ENCODE results near the gene KLF13.

DNA sequence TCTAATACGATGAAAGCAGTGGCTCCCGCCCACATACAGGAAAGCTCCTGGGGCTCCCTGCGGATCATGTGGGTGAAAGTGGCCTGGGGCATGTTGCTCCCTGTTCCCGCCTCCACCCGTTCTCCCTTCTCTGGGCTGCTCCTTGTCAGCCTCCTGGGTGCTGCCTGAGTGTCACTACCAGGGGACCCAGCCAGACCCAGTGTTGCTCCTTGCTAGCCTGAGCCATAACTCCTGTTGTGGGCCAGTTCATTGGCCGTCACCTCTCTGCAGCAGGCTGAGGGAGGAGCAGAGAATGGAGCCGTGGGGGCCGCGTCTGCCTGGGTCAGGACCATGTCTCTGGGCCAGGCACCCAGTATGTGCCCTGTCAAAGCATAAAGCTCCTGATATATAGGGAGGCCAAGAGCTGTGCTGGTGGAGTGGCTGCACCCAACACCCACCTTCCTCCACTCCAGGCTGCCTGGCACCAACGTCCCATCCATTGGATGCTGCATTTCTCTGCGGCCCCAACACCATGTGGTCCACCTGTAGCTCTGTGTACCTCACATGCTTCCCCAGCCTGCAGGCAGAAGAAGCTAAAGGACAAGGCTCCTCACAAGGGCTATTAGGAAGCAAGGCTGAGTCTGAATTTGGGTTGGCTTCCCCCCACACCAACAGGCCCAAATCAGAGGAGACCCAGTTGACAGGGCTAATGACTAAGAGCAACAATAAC is 40.5 kb downstream of the KLF13 start:
- TF ChIP-seq, protein P1, sequence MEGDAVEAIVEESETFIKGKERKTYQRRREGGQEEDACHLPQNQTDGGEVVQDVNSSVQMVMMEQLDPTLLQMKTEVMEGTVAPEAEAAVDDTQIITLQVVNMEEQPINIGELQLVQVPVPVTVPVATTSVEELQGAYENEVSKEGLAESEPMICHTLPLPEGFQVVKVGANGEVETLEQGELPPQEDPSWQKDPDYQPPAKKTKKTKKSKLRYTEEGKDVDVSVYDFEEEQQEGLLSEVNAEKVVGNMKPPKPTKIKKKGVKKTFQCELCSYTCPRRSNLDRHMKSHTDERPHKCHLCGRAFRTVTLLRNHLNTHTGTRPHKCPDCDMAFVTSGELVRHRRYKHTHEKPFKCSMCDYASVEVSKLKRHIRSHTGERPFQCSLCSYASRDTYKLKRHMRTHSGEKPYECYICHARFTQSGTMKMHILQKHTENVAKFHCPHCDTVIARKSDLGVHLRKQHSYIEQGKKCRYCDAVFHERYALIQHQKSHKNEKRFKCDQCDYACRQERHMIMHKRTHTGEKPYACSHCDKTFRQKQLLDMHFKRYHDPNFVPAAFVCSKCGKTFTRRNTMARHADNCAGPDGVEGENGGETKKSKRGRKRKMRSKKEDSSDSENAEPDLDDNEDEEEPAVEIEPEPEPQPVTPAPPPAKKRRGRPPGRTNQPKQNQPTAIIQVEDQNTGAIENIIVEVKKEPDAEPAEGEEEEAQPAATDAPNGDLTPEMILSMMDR (IDR thresholded peaks at IDR 0.05; ENCODE audit: low read depth, low read length), result no peak
- no peak for TF ChIP-seq EZH2phosphoT487 (IDR thresholded peaks at IDR 0.05; ENCODE audit: low read depth)
